Right cardiac atrium (tissue), 5 donors: ENCODE data around the gene RPRD2. TPM values are rescaled to one million over a fixed set of nuclear protein-coding genes. Genes with fewer than 3 reads are reported as not detected.
"Not testable (repeated sequence)": the region's sequence is repeated elsewhere in the genome, so short reads cannot be mapped to it uniquely, and the experiment has no call there.

Experiments
- ATAC-seq, 2 donors: fragments of 200-7000 bp; cut with Tn5 transposase; one replicate each; pipeline versions ENCODE4 v1.8.0 to v1.9.1; 2020; ENCODE audit warnings: moderate library complexity in 2 of 2, mild to moderate bottlenecking in 1 of 2
- DNase-seq, 3 donors: peaks; one replicate each; pipeline ENCODE4 v3.0.0-alpha.2; 2020
- H3K27ac ChIP-seq: one replicate; pipeline ENCODE4 v1.5.1; 2013; ENCODE audit warnings: mild to moderate bottlenecking, low read length, control low read depth, moderate library complexity
- H3K27me3 ChIP-seq: one replicate; pipeline ENCODE4 v1.6.1; 2013; ENCODE audit not compliant: control insufficient read depth, insufficient read depth
- H3K4me1 ChIP-seq: one replicate; pipeline ENCODE4 v1.6.1; 2013; ENCODE audit warnings: low read length; ENCODE audit not compliant: control insufficient read depth, insufficient read depth
- H3K4me3 ChIP-seq: one replicate; pipeline ENCODE4 v1.5.1; 2013; ENCODE audit warnings: low read length, control low read depth
- H3K9me3 ChIP-seq: one replicate; pipeline ENCODE4 v1.6.1; 2013; ENCODE audit warnings: low read length; ENCODE audit not compliant: control insufficient read depth
- WGBS: extraction: QIAGEN DNeasy Blood & Tissue Kit; methylation state at CpG from one replicate; pipeline ENCODE4 v1.1.7; 2013; 5-methylcytosine and 5-hydroxymethylcytosine counted together
- intact Hi-C, 4 donors: fragments of 100-400 bp; cut with DNase I; formaldehyde crosslinking; loops; one replicate each; pipeline versions ENCODE4 v1.11.0 to v1.14.0; 2022 to 2023
- long read RNA-seq, 4 donors: library from polyadenylated mRNA; unstranded; transcript quantifications; one replicate each; pipeline ENCODE4 v2.0.0, GENCODE V29; 2020 to 2021
- polyA plus RNA-seq: library from polyadenylated mRNA; stranded (reverse); fragments of 200-250 nt; gene quantifications from one replicate; pipeline ENCODE4 v1.2.3, GENCODE V29; 2013
- total RNA-seq, 4 donors: library from RNA; stranded (reverse); fragmentation: NEBNext Ultra II Directional; extraction: Animal tissue kit (Norgen Biotek cat#: 25700); gene quantifications; one replicate each; pipeline ENCODE4 v1.2.1, GENCODE V29; 2021
- donor health status: healthy with polysubstance abuse.
- donor health status: DM: no; HTN: yes; CAD: no.
- donor health status: DM: no; HTN: no; CAD: no.
- donor health status: DM: no; HTN: yes; CAD: no; lungs with severe emphysema.
- donor health status: DM: yes; HTN: yes; CAD: no.

Gene RPRD2
- total RNA-seq (10 to 100 TPM; 24.5 to 32.4 (median 26.7) TPM), polyA plus RNA-seq (10.0 TPM)
- long read RNA-seq, donor 1, full-length matches to known transcripts = 2 of 18 reads
- long read RNA-seq, donor 1, partial matches to known transcripts = 1 of 18 reads
- long read RNA-seq, donor 1, other reads (novel, unspliced or antisense) = 15 of 18 reads
- long read RNA-seq, donor 2, partial matches to known transcripts = 4 of 5 reads
- long read RNA-seq, donor 2, other reads (novel, unspliced or antisense) = 1 of 5 reads
- long read RNA-seq, donor 3, partial matches to known transcripts = 9 of 13 reads
- long read RNA-seq, donor 3, other reads (novel, unspliced or antisense) = 3 of 13 reads
- long read RNA-seq, donor 4, partial matches to known transcripts = 0 of 5 reads
- long read RNA-seq, donor 4, other reads (novel, unspliced or antisense) = 5 of 5 reads

DNA sequence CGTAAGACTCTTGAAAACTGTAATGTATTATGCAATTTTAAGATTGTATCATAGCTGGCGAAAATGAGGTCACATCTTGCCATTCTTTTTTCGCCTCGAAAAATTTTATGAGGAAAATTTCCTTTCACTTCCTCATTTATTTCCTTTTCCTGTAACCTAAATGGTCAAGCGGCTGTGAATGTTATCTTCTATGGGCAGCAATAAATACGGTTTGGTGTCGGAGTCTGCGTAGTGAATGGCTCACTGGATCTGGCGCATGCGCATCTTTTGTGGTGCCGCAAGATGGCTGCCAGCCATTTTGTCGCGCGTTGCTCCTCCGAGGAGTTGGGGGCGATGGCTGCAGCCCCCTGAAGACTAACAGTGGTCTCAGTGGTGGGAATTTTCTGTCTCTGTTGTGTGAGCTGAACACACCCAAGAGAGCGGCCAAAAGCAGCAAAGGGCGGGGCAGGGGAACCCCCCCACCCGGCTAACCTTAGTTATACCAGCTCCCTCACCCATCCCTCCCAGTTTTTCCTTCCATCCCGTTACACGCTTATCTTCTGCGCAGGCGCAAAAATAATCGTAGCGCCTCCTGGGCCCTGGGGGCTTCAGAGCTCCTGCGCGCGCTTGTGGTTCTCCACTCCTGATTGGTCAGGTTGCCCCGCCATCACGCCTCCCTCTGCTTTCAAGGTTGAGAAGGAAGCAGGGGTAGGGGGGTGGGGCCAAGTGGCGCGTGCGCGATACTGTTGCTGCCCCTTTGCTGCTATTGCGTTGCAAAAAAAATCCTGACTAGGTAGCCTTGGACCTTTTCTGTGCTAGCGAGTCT is at the start of gene RPRD2:
TSS of gene RPRD2 (plus strand) at position 722 of the 805 bp plus-strand sequence. CDS start 568 bp downstream, outside the sequence.
- ATAC-seq (peak; percentile 99), DNase-seq (peak; percentile 100)
- Histone ChIP-seq H3K4me1 (no peaks in the 10 kb centered on the region), H3K27ac (peak within 1 kb of the TSS; percentile 96), H3K9me3 (no peaks in the 10 kb centered on the region), H3K27me3 (no peaks in the 10 kb centered on the region), H3K4me3 (peak within 1 kb of the TSS; percentile 99)
- intact Hi-C loops = no loop called here
- under 1% methylated on average over 36 of the region's 36 CpGs for WGBS

DNA sequence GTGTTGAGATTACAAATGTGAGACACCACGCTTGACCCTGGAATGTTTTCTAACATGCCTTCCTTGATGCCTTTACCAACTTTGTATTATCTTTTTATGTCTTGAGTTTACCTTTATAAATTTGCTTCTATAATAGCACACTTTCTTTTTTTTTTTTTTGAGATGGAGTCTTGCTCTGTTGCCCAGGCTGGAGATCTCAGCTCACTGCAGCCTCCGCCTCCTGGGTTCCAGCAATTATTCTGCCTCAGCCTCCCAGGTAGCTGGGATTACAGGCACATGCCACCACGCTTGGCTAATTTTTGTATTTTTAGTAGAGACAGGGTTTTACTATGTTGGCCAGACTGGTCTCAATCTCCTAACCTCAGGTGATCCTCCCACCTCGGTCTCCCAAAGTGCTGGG is 49.3 kb upstream of the RPRD2 start:
- H3K4me3 ChIP-seq, intact Hi-C loops, H3K9me3 ChIP-seq, DNase-seq, H3K27ac ChIP-seq, ATAC-seq, H3K4me1 ChIP-seq, H3K27me3 ChIP-seq: not testable (repeated sequence)
- WGBS = 93% methylated on average over 4 of the region's 4 CpGs

DNA sequence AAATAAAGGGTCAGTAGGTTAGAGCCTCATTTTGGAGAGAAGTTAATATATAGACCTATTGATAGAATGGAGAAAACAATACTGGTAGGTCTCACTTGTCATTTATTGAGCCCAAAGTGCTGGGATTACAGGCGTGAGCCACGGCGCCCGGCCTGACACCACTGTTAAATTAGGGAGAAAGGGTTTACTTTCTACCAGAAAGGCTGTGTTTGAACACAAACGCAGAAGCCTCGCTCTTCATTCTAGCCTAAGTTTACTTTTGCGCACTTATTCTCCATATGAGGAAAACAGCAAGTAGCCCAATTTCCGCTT is 43.3 kb upstream of the RPRD2 start:
- intact Hi-C loops = loop anchor here in 1 of 4 donors (10.0 kb wide), 1 partner anchor 66 kb away; the partner anchor contains the start of gene CA14
- DNase-seq (no peak), ATAC-seq (no peak)

DNA sequence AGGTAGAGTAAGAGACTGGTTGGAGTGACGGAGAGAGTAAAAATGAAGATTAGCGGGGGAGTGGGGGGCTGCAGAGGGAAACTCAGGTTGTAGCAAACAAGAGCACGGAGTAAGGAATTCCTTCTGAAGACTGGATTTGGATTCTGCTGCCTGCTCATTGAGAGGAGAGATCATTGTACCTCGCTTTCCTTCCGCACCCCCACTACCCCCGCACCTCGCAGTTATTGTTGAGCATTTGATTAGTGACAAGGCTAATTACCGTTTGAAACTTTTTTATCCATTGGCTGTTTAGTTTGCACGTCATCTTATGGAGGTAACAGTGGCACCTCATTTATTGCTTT is 42.2 kb upstream of the RPRD2 start:
- no peak for DNase-seq
- no peaks in the 10 kb centered on the region for H3K9me3 ChIP-seq
- WGBS = 0% methylated on average over 9 of the region's 9 CpGs
- no peaks in the 10 kb centered on the region for H3K27me3 ChIP-seq
- peak overlapping the region; percentile 74 for H3K27ac ChIP-seq
- no peak for ATAC-seq
- no peaks in the 10 kb centered on the region for H3K4me1 ChIP-seq
- peak overlapping the region; percentile 66 for H3K4me3 ChIP-seq
- intact Hi-C loops = loop anchor here in 1 of 4 donors (10.0 kb wide), 1 partner anchor 67 kb away; the partner anchor contains the start of gene CA14

More for the DNA sequence above, 43.3 kb upstream of the RPRD2 start:
- no peak overlapping the region for H3K27ac ChIP-seq
- H3K27me3 ChIP-seq = no peaks in the 10 kb centered on the region
- peak overlapping the region; percentile 66 for H3K4me3 ChIP-seq
- no peaks in the 10 kb centered on the region for H3K4me1 ChIP-seq
- WGBS = 79% methylated on average over 8 of the region's 8 CpGs
- H3K9me3 ChIP-seq = no peaks in the 10 kb centered on the region

DNA sequence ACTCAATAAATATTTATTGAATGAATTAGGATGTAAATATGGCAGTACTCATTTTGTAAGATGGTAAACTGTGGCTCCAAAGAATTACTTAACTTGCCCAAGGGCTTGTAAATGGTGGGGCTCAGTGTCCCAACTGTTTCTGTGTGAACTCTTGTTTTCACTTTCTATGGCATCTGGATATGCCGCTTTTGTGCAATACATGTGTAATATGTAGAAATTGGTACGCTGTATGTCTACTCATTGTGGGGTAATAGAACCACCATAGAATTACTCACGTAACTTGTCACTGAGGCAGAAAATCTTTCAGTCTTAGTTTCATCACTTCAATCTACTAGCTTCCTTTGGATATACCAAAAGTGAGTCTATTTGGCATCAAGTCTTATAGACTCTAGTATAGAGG is 41.6 kb upstream of the RPRD2 start:
- Histone ChIP-seq H3K27ac (no peak overlapping the region), H3K9me3 (no peaks in the 10 kb centered on the region), H3K27me3 (no peaks in the 10 kb centered on the region), H3K4me3 (peak overlapping the region; percentile 66), H3K4me1 (no peaks in the 10 kb centered on the region)
- intact Hi-C loops = loop anchor here in 1 of 4 donors (10.0 kb wide), 1 partner anchor 68 kb away; the partner anchor contains the start of gene CA14
- DNase-seq (no peak), ATAC-seq (no peak)
- 84% methylated on average over 3 of the region's 3 CpGs for WGBS

DNA sequence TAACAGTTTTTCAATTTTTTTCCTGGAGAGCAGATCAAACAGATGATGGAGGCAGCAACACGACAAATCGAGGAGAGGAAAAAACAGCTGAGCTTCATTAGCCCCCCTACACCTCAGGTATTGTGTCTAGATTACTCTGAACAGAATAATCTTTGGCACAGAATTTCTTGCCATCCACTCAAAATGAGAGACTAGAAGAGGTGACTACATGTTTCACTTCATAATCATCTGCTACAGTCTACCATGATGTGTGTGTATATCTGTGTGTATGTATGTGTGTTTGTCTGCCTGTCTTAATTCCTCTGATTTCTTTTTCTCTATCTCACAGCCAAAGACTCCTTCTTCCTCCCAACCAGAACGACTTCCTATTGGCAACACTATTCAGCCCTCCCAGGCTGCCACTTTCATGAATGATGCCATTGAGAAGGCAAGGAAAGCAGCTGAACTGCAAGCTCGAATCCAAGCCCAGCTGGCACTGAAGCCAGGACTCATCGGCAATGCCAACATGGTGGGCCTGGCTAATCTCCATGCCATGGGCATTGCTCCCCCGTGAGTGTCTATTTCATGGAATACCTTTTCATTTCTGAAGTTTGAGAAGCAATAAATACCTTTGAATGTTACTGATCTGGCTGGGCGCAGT is 31.2 kb upstream of the RPRD2 start:
- DNase-seq = no peak
- Histone ChIP-seq H3K9me3 (no peaks in the 10 kb centered on the region), H3K27ac (no peak overlapping the region), H3K4me1 (no peaks in the 10 kb centered on the region), H3K27me3 (no peaks in the 10 kb centered on the region), H3K4me3 (no peak overlapping the region)
- WGBS = 87% methylated on average over 7 of the region's 7 CpGs
- intact Hi-C loops = no loop called here
- ATAC-seq = no peak

DNA sequence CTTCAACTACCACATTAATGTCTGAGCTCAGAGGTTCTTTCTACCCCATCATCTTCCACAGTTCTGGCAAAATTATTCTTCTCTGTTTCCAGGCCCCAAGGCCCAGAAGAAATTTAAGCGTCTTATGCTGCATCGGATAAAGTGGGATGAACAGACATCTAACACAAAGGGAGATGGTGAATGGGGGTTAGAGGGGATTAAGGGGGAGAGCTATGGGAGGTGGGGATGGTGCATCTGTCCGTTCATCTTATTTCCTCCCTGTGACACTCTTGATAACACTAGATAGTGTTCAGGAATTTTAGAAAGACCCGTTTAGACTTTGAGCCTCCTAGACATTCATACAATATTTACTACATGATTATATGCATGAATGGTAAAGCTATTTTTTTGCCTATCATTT is 17.6 kb upstream of the RPRD2 start:
- intact Hi-C loops = no loop called here
- Histone ChIP-seq H3K27me3 (no peaks in the 10 kb centered on the region), H3K4me3 (no peak overlapping the region), H3K9me3 (no peaks in the 10 kb centered on the region), H3K27ac (no peak overlapping the region), H3K4me1 (no peaks in the 10 kb centered on the region)
- WGBS = 77% methylated on average over 4 of the region's 4 CpGs
- ATAC-seq (no peak), DNase-seq (no peak)

DNA sequence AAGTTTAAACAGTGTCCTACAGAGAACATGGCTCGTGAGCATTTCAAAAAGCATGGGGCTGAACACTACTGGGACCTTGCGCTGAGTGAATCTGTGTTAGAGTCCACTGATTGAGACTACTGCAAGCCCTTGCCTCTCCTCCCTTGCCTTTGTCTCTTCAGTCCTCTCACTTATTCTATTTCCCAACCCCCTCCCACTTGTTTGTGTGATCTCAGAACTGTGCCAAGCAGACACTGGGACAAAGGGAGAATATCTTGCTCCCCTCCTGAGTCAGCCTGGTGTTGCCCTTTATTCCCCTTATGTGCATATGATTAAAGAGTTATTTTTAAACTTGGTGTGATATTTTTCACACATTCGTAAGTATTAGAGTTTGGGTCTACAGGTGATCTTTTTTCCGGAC is 11.1 kb upstream of the RPRD2 start:
- no peak overlapping the region for H3K4me3 ChIP-seq
- no peaks in the 10 kb centered on the region for H3K4me1 ChIP-seq
- no peak overlapping the region for H3K27ac ChIP-seq
- ATAC-seq (peak in 1 of 2 donors; percentile 72), DNase-seq (no peak)
- WGBS = 85% methylated on average over 4 of the region's 4 CpGs
- H3K27me3 ChIP-seq = no peaks in the 10 kb centered on the region
- intact Hi-C loops = no loop called here
- no peaks in the 10 kb centered on the region for H3K9me3 ChIP-seq

DNA sequence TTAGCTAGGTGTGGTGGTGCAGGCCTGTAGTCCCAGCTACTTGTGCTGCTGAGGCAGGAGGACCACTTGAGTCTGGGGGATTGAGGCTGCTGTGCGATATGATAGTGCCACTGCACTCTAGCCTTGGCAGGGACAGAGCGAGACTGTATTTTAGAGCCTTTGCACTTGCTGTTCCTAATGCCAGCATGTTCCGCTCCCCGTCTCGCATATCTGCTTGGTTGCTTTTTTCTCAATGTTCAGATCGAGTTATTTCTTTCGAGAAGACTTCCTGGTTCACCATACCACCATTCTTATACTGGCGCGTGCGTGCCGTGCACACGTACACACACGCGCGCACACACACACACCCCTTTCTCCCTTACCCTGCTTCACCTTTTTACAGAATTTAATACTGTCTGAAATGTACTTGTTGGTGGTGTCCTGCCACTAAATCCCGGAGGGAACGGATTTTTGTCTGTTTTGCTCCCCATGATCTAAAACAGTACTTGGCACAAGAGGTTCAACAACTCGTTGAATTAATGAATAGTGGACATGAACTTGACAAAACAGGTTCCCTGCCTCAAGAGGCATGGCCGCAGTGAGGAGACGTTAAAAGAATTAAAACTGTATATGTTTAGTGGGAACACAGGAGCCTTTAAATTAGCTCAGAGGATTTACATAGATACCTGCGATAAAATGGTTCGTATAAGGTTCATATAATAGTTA is 1.1 kb upstream of the RPRD2 start:
- no peak for ATAC-seq
- H3K27me3 ChIP-seq = no peaks in the 10 kb centered on the region
- H3K9me3 ChIP-seq = no peaks in the 10 kb centered on the region
- DNase-seq = peak in 1 of 3 donors; percentile 54
- 66% methylated on average over 22 of the region's 22 CpGs for WGBS
- intact Hi-C loops = no loop called here
- H3K4me1 ChIP-seq = no peaks in the 10 kb centered on the region
- peak overlapping the region; percentile 46 for H3K27ac ChIP-seq
- H3K4me3 ChIP-seq = peak overlapping the region; percentile 37

DNA sequence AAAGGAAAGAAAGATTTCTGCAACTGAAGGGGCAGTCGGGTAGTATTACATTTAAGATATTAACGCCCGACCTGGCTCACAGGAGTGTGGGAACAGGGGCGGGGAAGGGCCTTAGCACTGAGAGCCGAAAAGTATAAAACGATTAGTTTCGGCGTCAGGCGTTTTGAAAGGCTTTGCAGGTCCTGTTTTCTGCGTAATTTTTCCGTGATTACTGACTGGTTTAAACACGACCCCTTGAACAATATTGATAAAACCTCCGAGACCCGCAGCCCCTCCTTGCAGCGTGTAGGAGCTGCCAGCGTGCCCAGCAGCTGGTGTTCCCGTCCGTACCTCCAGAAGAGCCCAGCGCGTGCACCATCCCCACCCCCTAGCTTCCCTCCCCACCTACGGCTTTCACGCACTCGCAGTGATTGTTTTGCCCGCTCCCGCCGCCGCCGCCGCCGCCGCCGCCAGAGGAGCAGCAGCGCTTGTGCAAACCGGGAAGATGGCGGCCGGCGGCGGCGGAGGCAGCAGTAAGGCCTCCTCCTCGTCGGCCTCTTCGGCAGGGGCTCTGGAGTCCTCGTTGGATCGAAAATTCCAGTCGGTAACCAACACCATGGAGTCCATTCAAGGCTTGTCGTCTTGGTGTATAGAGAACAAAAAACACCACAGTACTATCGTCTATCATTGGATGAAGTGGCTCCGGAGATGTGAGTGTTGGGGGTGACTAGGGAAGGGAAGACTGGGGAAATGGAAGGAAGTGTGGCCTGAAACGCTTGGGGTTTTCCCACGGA is 470 bp downstream of the RPRD2 start:
- Histone ChIP-seq H3K9me3 (no peaks in the 10 kb centered on the region), H3K4me3 (peak overlapping the region; percentile 99), H3K4me1 (no peaks in the 10 kb centered on the region), H3K27me3 (no peaks in the 10 kb centered on the region), H3K27ac (peak overlapping the region; percentile 96)
- intact Hi-C loops = no loop called here
- ATAC-seq (peak; percentile 66 to 77), DNase-seq (peak; percentile 78 to 93 (median 93))
- WGBS = under 1% methylated on average over 50 of the region's 50 CpGs
